AG20443 (cell line): ENCODE results near the gene METTL5.
"Not testable (repeated sequence)": the region's sequence is repeated elsewhere in the genome, so short reads cannot be mapped to it uniquely, and the experiment has no call there.

ENCODE experiments used
- DNase-seq: peaks from one replicate; pipeline ENCODE4 v3.0.0; 2012; ENCODE audit warnings: low spot score, mixed read lengths

METTL5 gene

DNA sequence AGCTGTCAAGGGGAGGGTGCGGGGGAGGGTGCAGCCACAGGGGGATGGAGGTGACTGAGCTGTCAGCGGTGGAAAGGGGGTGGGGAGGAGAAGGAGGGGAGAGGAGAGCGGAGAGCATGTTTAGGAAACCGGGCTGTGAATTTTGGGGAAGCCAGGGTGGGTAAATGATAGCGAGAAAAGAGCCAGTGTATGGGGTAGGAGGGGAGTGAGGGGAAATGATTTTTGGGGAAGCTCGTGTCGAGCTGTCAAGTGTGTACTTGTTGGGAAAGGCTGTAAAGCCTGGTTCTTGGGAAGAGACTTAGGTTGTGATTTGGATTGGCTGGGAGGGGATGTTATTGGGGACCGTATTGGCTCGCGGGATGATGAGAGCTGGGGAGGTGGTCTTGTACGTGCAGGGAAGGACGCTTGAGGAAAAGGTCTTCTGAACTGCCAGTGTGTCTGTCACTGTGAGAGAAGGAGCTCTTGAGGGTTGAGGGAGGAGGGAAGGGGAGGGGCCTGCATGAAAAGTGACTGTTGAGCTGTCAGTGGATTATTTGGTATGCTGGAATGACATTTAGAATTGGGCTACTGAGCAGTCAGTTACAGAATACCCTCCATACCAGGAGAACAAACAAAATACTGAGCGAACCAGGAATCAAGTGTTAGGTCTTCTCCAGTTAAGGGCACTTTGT lies 3.6 kb upstream of the METTL5 start:
- peak; percentile 47 for DNase-seq

DNA sequence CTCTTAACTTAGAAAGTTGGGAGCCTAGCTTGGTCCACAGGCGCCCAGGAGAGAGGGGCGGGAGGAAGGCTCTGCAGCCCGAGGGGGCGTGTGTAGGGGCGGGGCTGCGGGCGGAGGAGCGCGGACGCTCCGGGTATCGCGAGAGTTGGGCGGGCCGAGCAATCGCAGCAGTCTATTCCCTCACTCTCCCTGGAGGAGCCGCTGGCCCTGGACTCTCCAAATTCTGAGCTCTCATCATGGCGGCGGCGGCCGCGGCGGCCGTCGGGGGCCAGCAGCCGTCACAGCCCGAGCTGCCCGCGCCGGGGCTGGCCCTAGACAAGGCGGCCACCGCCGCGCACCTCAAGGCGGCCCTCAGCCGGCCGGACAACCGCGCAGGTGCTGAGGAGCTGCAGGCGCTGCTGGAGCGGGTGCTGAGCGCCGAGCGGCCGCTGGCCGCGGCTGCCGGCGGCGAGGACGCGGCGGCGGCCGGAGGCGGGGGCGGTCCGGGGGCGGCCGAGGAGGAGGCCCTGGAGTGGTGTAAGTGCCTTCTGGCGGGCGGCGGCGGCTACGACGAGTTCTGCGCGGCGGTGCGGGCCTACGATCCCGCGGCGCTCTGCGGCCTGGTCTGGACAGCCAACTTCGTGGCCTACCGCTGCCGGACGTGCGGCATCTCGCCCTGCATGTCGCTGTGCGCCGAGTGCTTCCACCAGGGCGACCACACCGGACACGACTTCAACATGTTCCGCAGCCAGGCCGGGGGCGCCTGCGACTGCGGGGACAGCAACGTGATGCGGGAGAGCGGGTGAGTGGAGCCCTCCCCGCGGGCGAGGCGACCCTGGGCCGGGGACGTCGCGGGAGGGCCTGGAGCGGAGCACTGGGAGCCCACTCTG lies 2.8 kb upstream of the METTL5 start, which contains the start of gene UBR3:
TSS of gene UBR3 (plus strand) at position 183 of the 869 bp plus-strand sequence. CDS start at position 237, 54 bp downstream.
- DNase-seq, result peak; percentile 99

DNA sequence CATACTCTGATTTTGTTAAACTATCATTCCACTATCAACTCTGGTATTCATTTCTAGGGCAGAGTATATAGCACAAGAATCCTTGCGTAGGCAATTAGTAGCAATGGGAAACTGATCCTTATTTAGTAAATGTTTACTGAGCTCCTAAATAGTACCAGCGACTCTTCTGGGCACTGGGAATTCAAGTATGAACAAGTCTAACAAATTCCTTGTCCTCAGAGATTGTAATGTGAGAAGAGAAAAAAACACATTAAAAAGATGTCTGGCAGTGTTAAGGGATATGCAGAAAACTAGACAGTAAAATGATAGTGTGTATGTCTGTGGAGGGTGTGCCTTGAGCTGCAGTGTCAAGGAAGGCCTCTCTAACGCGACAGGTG lies 721 bp downstream of the METTL5 start:
- DNase-seq, result no peak

DNA sequence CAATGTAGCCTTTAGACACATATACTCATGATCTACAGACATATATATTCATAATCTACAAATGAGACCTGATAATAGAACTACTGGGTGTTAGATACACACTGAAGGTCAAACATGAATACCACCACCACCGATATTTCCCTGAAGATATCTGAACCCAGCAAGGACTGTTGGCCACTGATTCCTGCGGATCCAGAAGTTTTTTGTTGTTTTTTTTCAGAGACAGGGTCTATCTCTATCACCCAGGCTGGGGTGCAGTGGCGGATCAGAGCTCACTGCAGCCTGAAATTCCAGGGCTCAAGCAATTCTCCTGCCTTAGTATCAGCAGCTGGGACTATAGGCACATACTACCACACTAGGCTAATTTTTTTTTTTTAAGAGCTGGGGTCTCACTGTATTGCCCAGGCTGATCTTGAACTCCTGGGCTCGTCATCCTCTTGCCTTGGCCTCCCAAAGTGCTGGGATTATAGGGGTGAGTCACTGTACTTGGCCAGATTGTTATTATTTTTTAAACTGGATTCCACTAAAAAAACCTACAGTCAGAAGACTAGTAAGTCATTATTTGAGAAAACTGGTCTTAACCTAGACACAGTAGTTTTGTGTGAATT lies 1.8 kb downstream of the METTL5 start:
- no peak for DNase-seq

DNA sequence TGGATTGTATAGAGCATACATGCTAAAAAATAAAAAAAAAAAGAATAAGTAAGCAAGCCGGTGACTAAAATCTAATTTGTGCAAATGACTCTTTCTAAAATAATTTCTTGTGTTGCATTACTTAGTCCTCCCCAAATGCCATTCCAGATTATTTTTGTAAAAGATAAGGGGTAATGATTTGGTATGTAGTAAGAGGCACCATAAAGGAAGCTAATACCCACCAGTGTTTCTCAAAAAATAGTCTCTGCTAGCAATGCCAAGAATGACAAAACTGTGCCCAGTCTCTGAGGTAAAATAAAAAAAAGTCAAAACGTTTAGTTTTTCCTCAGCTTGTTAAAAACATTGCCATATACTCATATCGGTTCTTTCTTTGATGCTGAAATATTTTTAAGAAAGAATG lies 2.7 kb downstream of the METTL5 start:
- no peak for DNase-seq

DNA sequence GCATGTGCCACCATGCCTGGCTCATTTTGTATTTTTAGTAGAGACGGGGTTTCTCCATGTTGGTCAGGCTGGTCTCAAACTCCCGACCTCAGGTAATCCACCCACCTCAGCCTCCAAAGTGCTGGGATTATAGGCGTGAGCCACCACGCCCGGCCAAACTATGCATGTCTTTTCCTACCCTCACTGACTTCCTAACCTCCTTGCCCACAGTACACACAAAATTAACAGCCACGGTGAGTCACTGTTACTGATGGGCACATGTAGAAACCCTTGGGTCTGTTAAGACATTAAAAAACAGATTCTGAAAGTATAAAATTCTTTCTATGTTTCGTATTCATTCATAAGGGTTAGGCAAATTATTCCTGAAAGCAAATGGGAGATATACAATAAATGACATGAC lies 4.6 kb downstream of the METTL5 start:
- DNase-seq, result not testable (repeated sequence)

DNA sequence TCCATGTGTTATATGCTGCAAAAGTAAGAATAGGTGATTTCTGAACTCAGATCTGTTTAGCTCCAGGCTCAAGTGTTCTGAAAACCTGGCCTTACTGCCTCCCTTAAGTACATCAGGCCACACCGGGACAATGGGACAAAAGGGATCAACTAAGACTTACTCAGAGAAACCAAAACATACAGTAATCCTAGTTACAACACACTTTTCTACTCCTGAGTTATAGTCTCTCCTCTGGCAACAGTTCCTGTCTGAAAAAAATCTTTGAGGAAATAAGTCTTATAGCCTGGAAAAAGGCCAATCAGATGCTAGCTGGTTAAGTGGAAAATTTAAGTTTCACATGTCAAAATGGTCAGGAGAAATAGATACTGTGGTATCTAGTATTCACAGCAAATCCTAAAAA lies 5.6 kb downstream of the METTL5 start:
- DNase-seq, result no peak

DNA sequence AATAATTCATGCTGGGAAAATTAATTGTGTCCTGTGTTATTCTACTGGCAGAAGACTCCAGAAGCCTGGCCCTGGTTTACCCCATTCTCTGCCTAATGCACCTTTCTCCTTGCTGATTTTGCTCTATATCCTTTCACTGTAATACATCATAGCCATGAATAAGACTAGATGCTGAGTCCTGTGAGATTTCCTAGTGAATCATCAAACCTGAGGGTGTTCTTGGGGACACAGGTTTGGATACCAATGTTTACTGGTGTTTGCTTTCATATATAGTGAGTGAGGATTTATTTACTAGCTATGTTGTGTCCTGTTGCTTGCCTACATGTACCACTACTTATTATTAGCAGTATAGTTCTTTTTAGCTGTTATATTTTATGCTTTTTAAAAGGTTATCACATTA lies 6.5 kb downstream of the METTL5 start:
- DNase-seq, result no peak

DNA sequence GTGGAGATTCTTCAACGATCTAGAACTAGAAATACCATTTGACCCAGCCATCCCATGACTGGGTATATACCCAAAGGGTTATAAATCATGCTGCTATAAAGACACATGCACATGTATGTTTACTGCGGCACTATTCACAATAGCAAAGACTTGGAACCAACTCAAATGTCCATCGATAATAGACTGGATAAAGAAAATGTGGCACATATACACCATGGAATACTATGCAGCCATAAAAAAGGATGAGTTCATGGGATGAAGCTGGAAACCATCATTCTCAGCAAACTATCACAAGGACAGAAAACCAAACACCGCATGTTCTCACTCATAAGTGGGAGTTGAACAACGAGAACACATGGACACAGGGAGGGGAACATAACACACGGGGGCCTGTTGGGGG lies 7.3 kb downstream of the METTL5 start:
- DNase-seq, result not testable (repeated sequence)

DNA sequence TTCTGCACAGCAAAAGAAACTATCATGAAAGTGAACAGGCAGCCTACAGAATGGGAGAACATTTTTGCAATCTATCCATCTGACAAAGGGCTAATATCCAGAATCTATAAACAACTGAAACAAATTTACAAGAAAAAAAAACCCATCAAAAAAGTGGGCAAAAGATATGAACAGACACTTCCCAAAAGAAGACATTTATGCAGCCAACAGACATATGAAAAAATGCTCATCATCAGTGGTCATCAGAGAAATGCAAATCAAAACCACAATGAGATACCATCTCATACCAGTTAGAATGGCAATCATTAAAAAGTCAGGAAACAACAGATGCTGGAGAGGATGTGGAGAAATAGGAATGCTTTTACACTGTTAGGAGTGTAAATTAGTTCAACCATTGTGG lies 7.7 kb downstream of the METTL5 start:
- DNase-seq, result not testable (repeated sequence)

DNA sequence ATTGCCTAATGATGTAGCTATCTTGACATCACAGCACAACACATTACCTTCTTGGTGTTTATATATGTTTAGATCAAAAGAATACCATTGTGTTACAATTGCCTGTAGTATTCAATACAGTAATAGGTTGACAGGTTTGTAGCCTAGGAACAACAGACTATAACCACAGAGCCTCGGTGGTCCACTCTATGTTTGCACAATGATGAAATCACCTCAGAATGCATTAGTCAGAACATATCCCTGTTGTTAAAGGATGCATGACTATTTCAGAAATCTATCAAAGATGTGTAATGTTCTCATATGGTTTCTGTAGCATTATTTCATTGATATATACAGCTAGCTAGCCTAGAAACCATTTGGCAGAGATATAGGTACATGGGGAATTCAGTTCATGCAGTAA lies 8.9 kb downstream of the METTL5 start:
- peak; percentile 25 for DNase-seq

DNA sequence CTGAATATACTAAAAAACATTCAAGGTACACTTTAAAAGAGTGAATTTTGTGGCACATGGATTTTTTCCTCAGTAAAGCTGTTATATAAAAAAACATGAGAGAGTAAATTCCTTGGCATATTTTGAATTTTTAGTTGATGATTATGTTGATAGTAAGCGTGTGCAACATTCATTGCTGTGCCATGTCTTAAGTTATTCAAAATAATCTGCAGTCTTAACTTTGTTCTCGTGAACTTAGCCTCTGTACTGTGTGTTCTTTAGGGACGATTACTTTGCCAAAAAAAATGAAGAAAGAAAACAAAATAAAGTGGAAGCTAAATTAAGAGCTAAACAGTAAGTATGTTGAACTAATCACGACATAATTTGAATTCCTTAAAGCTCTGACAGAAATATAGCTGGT lies 16.5 kb downstream of the METTL5 start:
- DNase-seq, result no peak

DNA sequence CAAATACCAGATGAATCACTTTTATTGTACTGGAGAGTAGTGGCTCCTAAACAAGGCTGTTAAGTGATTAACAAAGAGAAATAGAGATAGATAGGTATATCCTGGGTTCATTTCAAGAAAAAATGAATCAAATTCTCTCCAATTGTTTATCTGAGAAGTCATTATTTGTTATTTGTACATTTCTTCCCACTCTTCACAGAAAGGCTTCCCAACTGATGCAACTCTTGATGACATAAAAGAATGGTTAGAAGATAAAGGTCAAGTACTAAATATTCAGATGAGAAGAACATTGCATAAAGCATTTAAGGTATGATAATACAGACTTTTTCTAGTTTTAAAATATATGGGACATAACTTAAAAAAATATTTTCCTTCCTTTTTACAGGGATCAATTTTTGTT lies 18.1 kb downstream of the METTL5 start:
- no peak for DNase-seq

DNA sequence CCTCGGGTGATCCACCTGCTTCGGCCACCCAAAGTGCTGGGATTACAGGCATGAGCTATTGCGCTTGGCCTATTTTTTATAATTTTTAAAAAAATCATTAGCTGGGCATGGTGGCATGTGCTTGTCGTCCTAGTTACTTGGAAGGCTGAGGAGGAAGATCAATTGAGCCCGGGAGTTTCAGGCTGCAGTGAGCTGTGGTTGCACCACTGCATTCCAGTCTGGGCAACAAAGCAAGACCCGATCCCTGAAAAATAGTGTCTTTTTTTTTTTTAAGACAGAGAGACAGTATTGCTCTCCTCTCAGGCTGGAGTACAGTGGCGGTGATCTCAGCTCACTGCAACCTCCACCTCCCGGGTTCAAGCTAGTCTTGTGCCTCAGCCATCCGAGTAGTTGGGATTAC lies 21.2 kb downstream of the METTL5 start:
- no peak for DNase-seq

DNA sequence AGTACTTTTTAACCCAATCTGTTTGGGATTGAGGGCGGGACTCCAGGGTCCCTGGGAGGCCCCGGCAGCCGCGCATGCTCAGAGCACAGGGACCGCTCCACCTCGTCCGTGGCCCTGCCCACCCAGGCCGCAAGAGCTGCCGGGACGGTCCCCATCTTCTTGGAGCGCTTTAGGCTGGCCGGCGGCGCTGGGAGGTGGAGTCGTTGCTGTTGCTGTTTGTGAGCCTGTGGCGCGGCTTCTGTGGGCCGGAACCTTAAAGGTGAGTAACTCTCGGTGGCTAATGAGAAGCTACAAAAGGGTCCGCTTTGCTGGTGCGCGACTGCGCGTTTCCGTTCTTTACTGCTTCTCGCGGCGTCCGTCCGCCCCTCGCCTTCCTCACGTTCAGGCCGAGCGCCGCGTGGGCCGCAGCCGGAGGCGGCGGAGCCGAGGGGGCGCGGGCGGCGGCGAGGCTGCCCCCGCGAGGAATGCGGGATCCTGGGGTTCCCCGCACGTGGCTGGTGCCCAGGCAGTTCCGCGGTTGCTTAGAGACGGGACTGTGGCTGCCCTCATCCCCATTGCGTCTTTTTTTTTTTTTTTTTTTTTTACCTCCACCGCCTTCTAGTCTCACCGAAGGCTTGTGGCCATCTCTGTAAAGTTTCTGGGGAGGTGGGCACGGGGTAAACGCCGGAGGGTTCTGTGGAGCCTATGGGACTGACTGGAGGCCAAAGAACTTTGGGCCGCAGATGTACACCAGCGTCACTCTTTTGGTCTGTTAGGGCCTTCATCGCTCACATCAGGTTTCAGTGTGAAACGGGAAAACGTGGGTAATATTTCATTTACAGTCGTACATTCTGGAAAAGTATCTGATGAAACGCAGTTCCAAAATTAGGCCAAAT lies 25.8 kb downstream of the METTL5 start, which contains the start of gene SSB:
TSS of gene SSB (plus strand) at position 154 of the 875 bp plus-strand sequence. CDS start 2,090 bp downstream, outside the sequence.
- peak; percentile 100 for DNase-seq

DNA sequence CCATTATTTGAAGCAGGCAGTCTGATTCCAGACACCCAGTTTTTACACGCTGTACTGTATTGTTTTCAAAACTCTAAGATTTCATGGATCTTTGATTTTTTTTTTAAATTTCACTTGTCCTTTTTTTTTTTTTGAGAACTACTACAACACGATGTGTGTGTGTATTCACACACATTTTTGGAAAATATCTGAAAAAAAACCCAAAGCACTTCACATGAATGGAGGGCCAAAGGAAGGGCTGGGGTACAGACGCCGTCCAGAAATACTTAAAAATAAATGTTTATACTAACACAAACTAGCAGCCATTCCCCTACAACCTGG lies 26.3 kb downstream of the METTL5 start:
- no peak for DNase-seq

DNA sequence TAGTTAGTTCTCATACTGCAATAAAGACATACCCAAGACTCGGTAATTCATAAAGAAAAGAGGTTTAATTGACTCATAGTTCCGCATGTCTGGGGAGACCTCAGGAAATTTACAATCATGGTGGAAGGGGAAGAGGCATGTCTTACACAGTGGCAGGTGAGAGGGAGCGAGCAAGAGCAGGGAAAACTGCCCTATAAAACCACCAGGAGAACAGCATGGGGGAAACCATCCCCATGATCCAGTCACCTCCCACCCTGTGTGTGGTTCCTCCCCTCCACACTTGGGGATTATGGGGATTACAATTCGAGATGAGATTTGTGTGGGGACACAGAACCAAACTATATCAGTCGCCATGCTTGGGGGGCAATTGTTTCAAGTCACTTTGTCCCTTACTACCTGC lies 27.1 kb downstream of the METTL5 start:
- DNase-seq, result no peak

DNA sequence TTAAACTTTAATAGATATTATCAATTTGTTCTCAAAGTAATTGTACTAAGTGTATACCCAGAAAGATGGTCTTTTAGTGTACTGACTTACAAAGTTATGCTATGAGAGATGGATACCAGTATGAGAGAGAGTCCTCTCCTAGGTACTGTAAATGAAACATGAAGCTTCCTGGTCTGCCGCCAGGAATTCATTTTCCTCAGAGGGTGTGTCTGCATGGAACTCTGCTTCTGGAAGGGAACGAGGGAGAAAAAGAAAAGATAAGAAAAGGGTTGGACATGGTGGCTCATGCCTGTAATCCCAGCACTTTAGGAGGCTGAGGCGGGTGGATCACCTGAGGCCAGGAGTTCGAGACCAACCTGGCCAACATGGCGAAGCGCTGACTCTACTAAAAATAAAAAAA lies 28.3 kb downstream of the METTL5 start:
- no peak for DNase-seq

DNA sequence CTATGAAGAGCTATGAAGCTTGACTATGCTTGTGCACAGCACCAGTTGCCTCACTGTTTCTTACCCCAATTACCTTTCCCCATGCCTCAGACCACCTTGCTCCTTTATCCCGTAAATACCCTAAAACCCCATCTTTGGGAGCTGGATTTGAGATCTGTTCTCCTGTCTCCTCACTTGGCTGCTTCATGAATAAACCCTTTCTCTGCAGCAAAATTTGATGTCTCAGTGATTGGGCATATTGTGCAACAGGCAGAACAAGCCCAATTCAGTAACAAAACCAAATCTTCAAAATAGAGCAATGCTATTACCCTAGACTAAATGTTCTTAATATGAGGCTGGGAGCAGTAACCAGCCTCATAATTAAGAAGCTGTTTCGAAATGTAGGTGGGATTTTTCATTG lies 29.5 kb downstream of the METTL5 start:
- DNase-seq, result no peak

DNA sequence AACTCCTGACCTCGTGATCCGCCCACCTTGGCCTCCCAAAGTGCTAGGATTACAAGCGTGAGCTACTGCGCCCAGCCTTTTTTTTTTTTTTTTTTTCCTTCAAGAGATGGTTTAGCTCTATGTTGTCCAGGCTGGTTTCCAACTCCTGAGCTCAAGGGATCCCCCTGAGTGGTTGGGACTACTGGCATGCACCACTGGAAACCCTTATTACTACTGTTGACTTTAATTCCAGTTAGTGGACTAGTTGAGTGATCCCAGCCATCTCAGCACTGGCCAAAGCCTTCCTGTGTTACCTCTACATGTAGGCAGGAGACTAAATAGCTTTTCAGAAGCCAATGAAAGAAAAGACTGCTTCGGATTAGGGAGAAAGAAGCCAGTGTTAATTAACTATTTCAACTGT lies 34.1 kb downstream of the METTL5 start:
- DNase-seq, result no peak

DNA sequence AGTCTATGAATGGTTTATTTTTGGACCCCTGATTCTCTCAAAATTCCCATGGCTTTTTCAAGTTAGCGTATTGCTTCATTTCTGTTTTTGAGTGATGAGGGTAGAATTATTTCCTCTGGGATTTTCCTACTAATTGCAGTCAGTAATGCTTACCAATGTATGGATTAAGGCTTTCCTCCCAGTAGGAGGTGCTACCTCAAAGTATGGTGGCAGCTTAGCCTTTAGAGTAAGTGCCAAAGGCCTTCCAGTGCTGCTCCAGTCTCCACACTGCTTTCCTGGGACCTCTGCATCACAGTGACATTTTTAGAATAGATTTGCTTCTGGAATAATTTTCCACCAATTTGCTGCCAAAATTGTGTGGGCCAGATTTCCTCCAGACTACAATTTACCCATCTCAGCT lies 42.2 kb downstream of the METTL5 start:
- DNase-seq, result no peak
